HG02840 (cell line): ENCODE measurements around the gene KIAA1958.

Experiments used
- ATAC-seq: cut with Tn5 transposase; IDR thresholded peaks from one replicate; pipeline ENCODE4 v1.9.1; 2021; ENCODE audit warnings: mild to moderate bottlenecking, moderate library complexity, moderate number of reproducible peaks; ENCODE audit not compliant: unreplicated experiment, low FRiP score

The KIAA1958 gene

GRCh38 chr9:112486221-112487007, at the start of gene KIAA1958:
TSS of gene KIAA1958 (plus strand) at chr9:112486827. CDS start at chr9:112574081, 87,254 bp downstream.
- ATAC-seq = peak; percentile 92

- ATAC-seq = no peak
These were observed 49.2 kb upstream of the KIAA1958 start for GRCh38 chr9:112437406-112437805.

GRCh38 chr9:112439171-112439570, 47.5 kb upstream of the KIAA1958 start:
- ATAC-seq = no peak

- no peak for ATAC-seq
These were observed 46.8 kb upstream of the KIAA1958 start for GRCh38 chr9:112439825-112440224.

GRCh38 chr9:112443200-112443599, 43.4 kb upstream of the KIAA1958 start:
- no peak for ATAC-seq

GRCh38 chr9:112443636-112444035, 43.0 kb upstream of the KIAA1958 start:
- ATAC-seq = no peak

GRCh38 chr9:112445196-112445595, 41.4 kb upstream of the KIAA1958 start:
- ATAC-seq = no peak

- ATAC-seq = no peak
These were observed 40.5 kb upstream of the KIAA1958 start for GRCh38 chr9:112446080-112446479.

- ATAC-seq = no peak
These were observed 40.1 kb upstream of the KIAA1958 start for GRCh38 chr9:112446526-112446925.

- no peak for ATAC-seq
These were observed 39.3 kb upstream of the KIAA1958 start for GRCh38 chr9:112447283-112447761.

- no peak for ATAC-seq
These were observed 23.8 kb upstream of the KIAA1958 start for GRCh38 chr9:112462855-112463254.

GRCh38 chr9:112465352-112465751, 21.3 kb upstream of the KIAA1958 start:
- no peak for ATAC-seq

- no peak for ATAC-seq
These were observed 13.6 kb upstream of the KIAA1958 start for GRCh38 chr9:112472996-112473395.

- no peak for ATAC-seq
These were observed 12.6 kb upstream of the KIAA1958 start for GRCh38 chr9:112473986-112474385.

GRCh38 chr9:112475318-112475717, 11.3 kb upstream of the KIAA1958 start:
- no peak for ATAC-seq

GRCh38 chr9:112477330-112477729, 9.3 kb upstream of the KIAA1958 start:
- no peak for ATAC-seq

- no peak for ATAC-seq
These were observed 7.4 kb upstream of the KIAA1958 start for GRCh38 chr9:112479221-112479620.

- no peak for ATAC-seq
These were observed 2.0 kb upstream of the KIAA1958 start for GRCh38 chr9:112484607-112485006.

- no peak for ATAC-seq
These were observed 1.1 kb upstream of the KIAA1958 start for GRCh38 chr9:112485574-112485973.

- peak; percentile 47 for ATAC-seq
These were observed 576 bp downstream of the KIAA1958 start for GRCh38 chr9:112487008-112487798.

- no peak for ATAC-seq
These were observed 1.2 kb downstream of the KIAA1958 start for GRCh38 chr9:112487799-112488340.
